ENCODE data around the gene SLIT3.

Gene SLIT3

DNA sequence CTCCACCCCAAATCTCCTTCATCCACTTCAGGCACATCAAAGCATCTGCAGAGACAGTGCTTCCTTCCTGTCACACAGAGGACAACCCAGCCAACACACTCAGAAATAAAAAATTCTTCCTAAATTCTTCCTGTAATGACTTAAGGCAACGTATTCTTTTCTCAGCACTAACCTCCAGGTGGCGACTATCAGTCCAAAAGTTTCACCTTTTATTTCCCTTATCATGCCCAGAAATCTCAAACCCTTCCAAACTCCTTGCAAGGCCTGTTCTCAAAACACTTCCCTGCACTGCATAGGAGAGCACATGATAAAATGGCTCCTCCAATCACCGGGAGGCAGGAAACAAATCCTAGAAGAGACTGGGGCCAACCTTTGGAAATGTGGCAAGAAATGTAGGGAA is 35.1 kb downstream of the SLIT3 start:
- DNase-seq (ENCODE audit: low spot score), result no peak

GRCh38 chr5:169263591-169263990 is 37.3 kb downstream of the SLIT3 start:
- no peak for DNase-seq (ENCODE audit: low spot score)

DNA sequence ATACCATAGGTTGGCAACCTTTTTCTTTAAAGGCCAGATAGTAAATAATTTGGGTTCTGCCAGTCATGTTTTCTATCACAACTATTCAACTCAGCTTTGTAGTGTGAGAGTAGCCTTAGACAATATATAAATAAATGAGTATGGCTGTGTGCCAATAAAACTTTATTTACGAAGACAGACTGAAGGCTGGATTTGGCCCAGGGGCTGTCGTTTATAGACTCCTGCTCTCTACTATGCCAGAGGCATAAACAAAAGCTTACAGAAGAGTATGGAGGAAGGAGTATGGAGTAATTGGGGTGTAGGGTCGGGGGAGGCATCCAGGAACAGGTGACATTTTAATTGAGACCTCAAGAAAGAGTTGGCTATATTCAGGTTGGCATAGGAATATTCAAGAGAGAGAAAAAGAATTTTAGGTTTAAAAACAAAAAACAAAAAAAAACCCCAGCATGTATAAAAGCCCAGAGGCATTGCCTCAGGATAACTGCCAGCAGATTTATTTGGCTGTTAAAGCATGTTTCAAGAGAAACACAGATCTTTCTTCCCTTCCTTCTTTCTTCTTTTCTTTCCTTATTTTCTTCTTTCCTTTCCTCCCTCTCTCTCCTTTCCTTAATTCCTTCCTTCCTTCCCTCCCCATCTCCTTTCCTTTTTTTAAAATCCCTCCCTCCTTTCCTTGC is 39.9 kb downstream of the SLIT3 start:
- no peak for DNase-seq (ENCODE audit: low spot score)

GRCh38 chr5:169258372-169259000 is 42.5 kb downstream of the SLIT3 start:
- no peak for DNase-seq (ENCODE audit: low spot score)

DNA sequence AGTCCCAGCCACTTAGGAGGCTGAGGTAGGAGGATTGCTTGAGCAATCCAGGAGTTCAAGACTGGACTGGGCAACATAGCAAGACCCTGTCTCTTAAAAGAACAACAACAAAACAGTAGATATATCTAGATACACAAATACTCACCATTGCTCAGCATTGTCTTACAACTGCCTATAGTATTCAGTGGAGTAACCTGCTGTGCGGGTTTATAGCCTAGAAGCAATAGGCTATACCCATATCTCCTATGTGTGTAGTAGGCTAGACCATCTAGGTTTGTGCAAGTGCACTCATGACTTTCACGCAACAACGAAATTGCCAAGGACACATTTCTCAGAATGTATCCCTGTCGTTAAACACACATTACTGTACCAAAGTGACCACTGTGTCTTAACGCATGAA is 44.7 kb downstream of the SLIT3 start:
- DNase-seq (ENCODE audit: low spot score), result no peak

- no peak for DNase-seq (ENCODE audit: low spot score)
Observed at GRCh38 chr5:169253071-169253470, 47.9 kb downstream of the SLIT3 start.

DNA sequence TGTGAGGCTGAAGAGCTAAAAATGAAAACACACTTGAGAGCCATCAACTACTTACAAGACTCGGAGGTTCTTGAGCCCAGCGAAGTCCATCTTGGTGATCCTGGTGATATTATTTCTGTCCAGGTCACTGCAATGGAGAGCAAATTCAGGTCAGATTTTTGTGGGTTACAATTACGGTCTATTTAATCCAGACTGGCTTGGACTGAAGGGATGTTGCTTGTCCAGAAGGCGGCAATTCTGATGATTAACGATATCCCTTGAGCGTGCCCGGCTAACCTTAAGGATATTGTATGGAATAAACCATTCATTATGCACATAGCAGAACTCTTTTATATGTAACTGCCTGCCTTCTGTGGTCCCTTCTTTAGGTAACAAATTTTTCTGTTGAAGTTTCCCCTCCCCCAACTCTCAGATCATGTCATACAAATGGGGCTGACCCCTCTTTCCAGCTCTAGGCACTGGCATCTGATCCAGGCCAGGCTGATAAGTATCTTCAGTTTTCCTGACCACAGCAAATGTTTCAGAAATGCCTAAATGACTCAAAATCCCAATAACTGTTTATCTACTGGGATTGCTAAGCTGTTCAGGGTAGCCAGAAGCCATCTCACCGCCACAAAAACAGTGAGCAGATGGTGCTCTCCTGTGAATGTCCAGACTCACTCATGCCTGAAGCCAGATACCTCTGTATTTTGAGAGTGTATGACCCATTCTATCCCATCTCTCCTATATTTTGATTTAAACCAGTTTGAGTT is 49.4 kb downstream of the SLIT3 start:
- no peak for DNase-seq (ENCODE audit: low spot score)

- DNase-seq (ENCODE audit: low spot score), result no peak
Observed at GRCh38 chr5:169250887-169251286, 50.1 kb downstream of the SLIT3 start.

DNA sequence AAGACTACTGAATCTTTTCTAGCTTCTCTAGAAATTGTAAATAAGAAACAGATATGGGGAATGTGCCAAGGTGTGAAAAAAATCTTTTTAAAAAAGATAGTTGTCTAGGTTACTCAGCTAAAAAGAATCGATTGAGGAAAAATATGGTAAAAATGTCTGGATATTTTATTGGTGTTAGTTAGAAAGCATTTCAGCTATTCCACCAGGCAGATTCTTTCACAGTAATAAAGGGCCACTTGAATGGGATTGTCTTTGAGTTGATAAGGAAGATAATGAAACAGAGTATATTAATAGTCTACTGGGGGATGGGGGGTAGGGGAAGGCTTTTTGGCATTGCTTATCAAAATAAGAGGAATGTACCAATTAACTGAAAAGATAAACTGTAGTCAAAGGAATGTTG is 51.9 kb downstream of the SLIT3 start:
- DNase-seq (ENCODE audit: low spot score), result no peak

DNA sequence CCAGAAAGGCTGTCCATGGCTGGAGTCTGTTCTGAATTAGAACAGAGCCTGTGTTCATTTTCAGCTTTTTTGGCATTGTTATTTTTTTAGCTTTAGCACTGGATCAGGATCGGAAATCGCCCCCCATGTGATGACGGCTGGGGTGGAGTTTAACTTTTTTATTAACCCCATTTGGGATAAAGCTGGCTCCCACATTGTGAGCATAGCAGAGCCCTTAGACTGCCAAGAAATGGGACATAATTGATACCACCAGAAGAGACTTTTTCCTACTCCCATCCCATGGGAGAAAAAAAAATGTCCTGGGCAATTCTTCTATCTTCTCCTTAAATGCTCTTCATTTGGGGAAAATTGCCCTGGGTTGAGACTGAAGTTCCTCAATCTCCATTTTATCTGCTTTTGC is 52.4 kb downstream of the SLIT3 start:
- no peak for DNase-seq (ENCODE audit: low spot score)

- no peak for DNase-seq (ENCODE audit: low spot score)
Observed at GRCh38 chr5:169244812-169245211, 56.1 kb downstream of the SLIT3 start.

DNA sequence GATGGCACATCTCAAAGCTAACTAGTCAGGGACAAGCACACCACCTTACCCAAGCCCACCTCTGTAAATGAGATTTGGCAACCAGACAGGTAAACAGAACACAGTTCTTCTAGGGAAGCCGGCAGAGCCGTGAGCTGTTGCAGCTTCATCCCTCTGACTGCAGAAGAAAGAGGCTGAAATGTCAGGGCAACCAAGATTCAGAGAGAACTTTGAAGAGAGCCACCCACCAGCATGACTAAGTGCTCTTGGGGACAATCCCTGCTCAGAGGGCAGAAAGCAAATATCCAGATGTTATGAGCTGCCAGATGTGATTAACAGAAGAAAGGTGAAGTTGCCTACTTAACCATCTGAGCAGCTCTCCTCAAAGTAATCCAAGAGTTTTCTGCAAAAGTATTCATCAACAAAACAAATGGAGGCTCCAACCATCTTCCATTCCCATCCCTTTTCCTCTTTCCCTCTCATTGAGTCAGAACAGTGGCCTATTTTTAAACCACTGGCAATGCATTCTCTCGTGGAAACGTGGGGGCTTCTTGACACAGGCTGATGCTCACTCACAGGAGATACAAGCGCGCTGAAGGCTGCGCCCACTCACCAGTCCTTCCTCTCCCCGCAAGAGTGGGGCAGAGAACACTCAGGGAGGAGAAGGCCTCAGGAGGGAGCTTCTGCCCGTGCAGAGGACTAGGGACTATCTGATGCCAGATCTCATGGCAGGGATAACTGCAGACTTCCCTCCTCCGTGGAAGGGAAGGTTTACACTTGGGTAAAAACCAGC is 57.1 kb downstream of the SLIT3 start:
- DNase-seq (ENCODE audit: low spot score), result no peak

DNA sequence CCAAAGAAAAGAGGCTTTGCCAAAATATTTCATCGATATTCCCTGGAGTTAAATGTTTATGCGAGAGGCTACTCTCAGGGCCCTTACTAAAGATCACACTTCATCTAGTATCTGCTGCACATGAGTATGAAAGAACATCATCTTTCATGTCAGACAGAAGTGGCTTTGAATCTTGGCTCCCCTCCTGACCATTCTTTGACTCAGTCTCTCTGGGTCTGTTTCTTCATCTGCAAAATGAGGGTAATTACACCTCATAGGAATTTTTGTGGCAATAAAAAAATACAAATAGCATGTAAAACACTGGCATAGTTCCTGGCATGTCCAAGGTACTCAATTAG is 58.1 kb downstream of the SLIT3 start:
- DNase-seq (ENCODE audit: low spot score), result no peak

DNA sequence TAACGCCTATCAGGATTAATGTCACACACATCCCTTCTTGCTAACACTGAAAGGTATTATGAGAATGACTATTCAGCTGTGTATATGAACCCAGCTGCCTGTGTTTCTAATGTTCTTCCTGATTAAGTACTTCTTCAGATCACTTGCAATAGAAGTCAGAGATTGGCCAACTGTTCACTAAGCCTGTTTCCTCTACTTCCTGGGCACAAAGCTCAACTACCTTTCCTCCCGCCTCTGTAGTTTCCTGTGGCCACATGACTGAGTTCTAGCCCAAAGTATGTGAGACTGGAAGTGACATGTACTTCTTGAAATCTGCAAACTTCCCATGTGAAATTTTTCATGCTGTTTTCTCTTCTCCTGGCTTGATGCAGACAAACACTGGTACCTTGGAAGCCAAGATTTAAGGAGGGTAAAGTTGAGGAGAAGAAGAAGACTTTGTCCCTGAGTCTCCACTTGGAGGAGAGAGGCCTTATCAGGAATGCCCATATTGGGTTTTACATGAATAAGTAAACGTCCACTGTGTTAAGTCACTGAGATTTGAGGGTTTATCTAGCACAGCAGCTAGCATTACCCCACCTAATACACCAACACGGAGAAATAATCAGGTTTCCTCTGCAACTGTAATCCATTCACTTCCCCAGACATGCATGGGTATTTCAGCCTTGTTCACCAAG is 58.6 kb downstream of the SLIT3 start:
- DNase-seq (ENCODE audit: low spot score), result no peak

- DNase-seq (ENCODE audit: low spot score), result no peak
Observed at GRCh38 chr5:169229342-169229892, 71.5 kb downstream of the SLIT3 start.

DNA sequence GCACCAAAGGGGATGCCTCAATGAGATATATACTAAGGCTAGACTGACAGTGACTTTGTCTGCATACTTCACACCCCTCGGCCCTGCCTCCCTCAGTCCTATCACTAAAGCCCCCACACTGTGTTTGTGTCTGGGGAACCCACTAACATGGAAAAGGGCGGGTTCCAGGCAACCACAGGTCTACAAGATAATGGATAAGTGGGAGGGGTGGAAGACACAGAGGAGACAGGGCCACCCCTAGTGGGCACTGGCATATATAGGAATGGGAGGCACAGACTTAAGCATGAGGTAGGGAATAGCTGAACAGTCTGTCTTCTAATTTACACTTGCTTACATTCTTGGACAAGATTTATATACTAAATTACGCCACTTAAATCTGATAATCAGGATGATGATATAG is 74.0 kb downstream of the SLIT3 start:
- DNase-seq (ENCODE audit: low spot score), result no peak

DNA sequence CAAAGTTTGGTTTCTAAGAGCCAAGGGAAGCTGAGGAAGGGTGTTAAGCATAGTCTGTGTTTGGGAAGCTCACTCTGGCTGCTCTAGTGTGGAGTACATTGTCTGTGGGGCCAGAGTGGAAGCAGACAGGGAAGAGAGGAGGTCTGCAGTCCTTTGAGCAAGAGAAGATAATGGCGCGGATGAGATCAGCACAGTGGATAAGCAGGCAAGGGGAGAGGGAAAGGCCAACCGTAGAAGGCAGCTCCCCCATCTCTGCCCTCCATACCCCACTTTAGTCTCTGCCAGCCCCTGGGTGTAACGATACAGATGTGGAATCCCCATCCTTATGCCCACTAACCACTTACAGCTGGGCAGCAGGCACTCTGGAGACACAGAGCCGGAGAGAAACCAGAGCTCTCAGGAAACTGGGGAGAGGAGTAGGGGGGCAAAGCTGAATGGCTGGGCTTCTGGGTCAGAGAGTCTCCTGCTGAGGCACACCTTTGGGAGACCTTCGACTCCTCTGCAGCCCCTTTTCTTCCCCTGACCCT is 75.0 kb downstream of the SLIT3 start:
- no peak for DNase-seq (ENCODE audit: low spot score)

GRCh38 chr5:169223595-169223953 is 77.4 kb downstream of the SLIT3 start:
- no peak for DNase-seq (ENCODE audit: low spot score)

- DNase-seq (ENCODE audit: low spot score), result no peak
Observed at GRCh38 chr5:169222934-169223594, 77.9 kb downstream of the SLIT3 start.

GRCh38 chr5:169221519-169221918 is 79.4 kb downstream of the SLIT3 start:
- no peak for DNase-seq (ENCODE audit: low spot score)

- no peak for DNase-seq (ENCODE audit: low spot score)
Observed at GRCh38 chr5:169219961-169220360, 81.0 kb downstream of the SLIT3 start.
